HG02938 (cell line): ENCODE data around the gene PRR35.
"Not testable (repeated sequence)": the region's sequence is repeated elsewhere in the genome, so short reads cannot be mapped to it uniquely, and the experiment has no call there.

ENCODE experiments used
- ATAC-seq: cut with Tn5 transposase; IDR thresholded peaks from one replicate; pipeline ENCODE4 v1.9.1; 2021; ENCODE audit warnings: mild to moderate bottlenecking, moderate library complexity; ENCODE audit not compliant: unreplicated experiment

The PRR35 gene

GRCh38 chr16:591892-592517 lies 31.8 kb downstream of the PRR35 start:
- no peak for ATAC-seq

GRCh38 chr16:592518-593306 lies 32.5 kb downstream of the PRR35 start:
- ATAC-seq, result no peak

GRCh38 chr16:593406-593805 lies 33.2 kb downstream of the PRR35 start:
- ATAC-seq, result no peak

GRCh38 chr16:593807-594206 lies 33.6 kb downstream of the PRR35 start:
- no peak for ATAC-seq

GRCh38 chr16:595094-595528 lies 34.9 kb downstream of the PRR35 start:
- no peak for ATAC-seq

GRCh38 chr16:595942-596735 lies 35.9 kb downstream of the PRR35 start:
- no peak for ATAC-seq

GRCh38 chr16:596736-597060 lies 36.5 kb downstream of the PRR35 start:
- ATAC-seq, result no peak

- not testable (repeated sequence) for ATAC-seq
These were observed 37.5 kb downstream of the PRR35 start for GRCh38 chr16:597655-598054.

GRCh38 chr16:598823-599739 lies 38.9 kb downstream of the PRR35 start:
- ATAC-seq, result no peak

- no peak for ATAC-seq
These were observed 40.6 kb downstream of the PRR35 start for GRCh38 chr16:600781-601180.

GRCh38 chr16:603933-604332 lies 43.7 kb downstream of the PRR35 start:
- no peak for ATAC-seq

GRCh38 chr16:606656-607307 lies 46.6 kb downstream of the PRR35 start:
- ATAC-seq, result no peak

GRCh38 chr16:608019-608418 lies 47.8 kb downstream of the PRR35 start:
- no peak for ATAC-seq

GRCh38 chr16:609316-609715 lies 49.1 kb downstream of the PRR35 start:
- no peak for ATAC-seq

- ATAC-seq, result no peak
These were observed 49.8 kb downstream of the PRR35 start for GRCh38 chr16:609984-610383.

GRCh38 chr16:610513-611381 lies 50.6 kb downstream of the PRR35 start:
- no peak for ATAC-seq

- no peak for ATAC-seq
These were observed 54.9 kb downstream of the PRR35 start for GRCh38 chr16:615122-615521.
